K562 (cell line): Measurements from ENCODE around the gene PPA2. TPM values are rescaled to one million over a fixed set of nuclear protein-coding genes. Genes with fewer than 3 reads are reported as not detected.

Experiments used
- KAT7 ChIP-seq: sonication (generic); formaldehyde crosslinking; IDR thresholded peaks from 2 replicates; pipeline ENCODE4 v1.8.0; 2022; ENCODE audit warnings: missing genetic modification reagents, mild to moderate bottlenecking, borderline replicate concordance
- KAT8 ChIP-seq: fragments of 450-650 bp; IDR thresholded peaks from 2 replicates; pipeline ENCODE4 v1.6.1; 2016; ENCODE audit warnings: low read depth, mild to moderate bottlenecking
- MTA3 ChIP-seq: fragments of 450-650 bp; formaldehyde crosslinking; IDR thresholded peaks from 2 replicates; pipeline ENCODE4 v1.6.1; 2017; ENCODE audit warnings: mild to moderate bottlenecking, borderline replicate concordance
- NR2C1 ChIP-seq, 2 experiments: fragments of 450-650 bp; IDR thresholded peaks; 2 replicates each; pipeline ENCODE4 v1.6.1; 2017; ENCODE audit warnings: mild to moderate bottlenecking in 2 of 2, antibody characterized with exemption in 1 of 2, inconsistent platforms in 1 of 2, missing compliant biosample characterization in 1 of 2, missing genetic modification characterization in 1 of 2
- ZFPM2 ChIP-seq: fragments of 250-450 bp; sonication (Bioruptor Pico); IDR thresholded peaks from 2 replicates; pipeline ENCODE4 v1.5.1; 2022; ENCODE audit warnings: mild to moderate bottlenecking
- ZNF140 ChIP-seq: fragments of 250-450 bp; sonication (Bioruptor Pico); IDR thresholded peaks from 2 replicates; pipeline ENCODE4 v1.8.0; 2021; ENCODE audit warnings: moderate library complexity, mild to moderate bottlenecking, inconsistent platforms
- ZNF609 ChIP-seq: sonication (generic); formaldehyde crosslinking; IDR thresholded peaks from 2 replicates; pipeline ENCODE4 v1.8.1; 2023; ENCODE audit warnings: missing genetic modification reagents, mild to moderate bottlenecking, borderline replicate concordance
- polyA plus RNA-seq, 8 experiments: library from polyadenylated mRNA; depleted of rRNA in 4 of 8; stranded (reverse) in 5 of 8; unstranded in 3 of 8; fragments of >200 nt; fragmentation: Nextera tagmentation in 2 of 8; fragmentation: Illumina TruSeq in 1 of 8; extraction: Ambion mirVana in 2 of 8; extraction: Trizol in 1 of 8; gene quantifications; 2 replicates each; pipeline versions ENCODE4 v1.2.1 to v1.2.3, GENCODE V29; 2011 to 2014; ENCODE audit warnings: inconsistent platforms in 1 of 8, missing spikeins in 1 of 8
- total RNA-seq, 7 experiments: library from RNA; depleted of rRNA in 6 of 7; stranded (reverse); fragments of >200 nt in 6 of 7; fragmentation: Illumina TruSeq in 2 of 7; extraction: Trizol in 2 of 7; gene quantifications; 2 replicates each; pipeline versions ENCODE4 v1.2.1 to v1.2.3, GENCODE V29; 2011 to 2021; ENCODE audit warnings: low replicate concordance in 1 of 7
- TF ChIP-seq, protein P1 (sequence below), 2 experiments: fragments of 450-650 bp in 1 of 2; sonication (generic) in 1 of 2; formaldehyde crosslinking in 1 of 2; IDR thresholded peaks in 1 of 2; conservative IDR thresholded peaks in 1 of 2; 2 replicates each; pipeline versions ENCODE4 v1.6.1 to v1.8.1; 2016 to 2023; ENCODE audit warnings: mild to moderate bottlenecking in 2 of 2, moderate library complexity in 2 of 2, inconsistent platforms in 1 of 2, missing genetic modification reagents in 1 of 2

PPA2 gene
- total and polyA plus RNA-seq, 9 of the 15 experiments (the other 6 are each of a cell fraction or from before 2014, with no cell fraction given): 48.3 to 190 (median 109) TPM

- TF ChIP-seq ZNF609 (CRISPR knock-in tag) (no peak), KAT7 (CRISPR knock-in tag) (no peak), MTA3 (no peak), ZNF140 (CRISPR knock-in tag) (no peak), ZFPM2 (CRISPR knock-in tag) (no peak), KAT8 (no peak), NR2C1 (IDR thresholded peaks at IDR 0.05) (no peak), NR2C1 (tag; IDR thresholded peaks at IDR 0.05) (peak; percentile 58; the same call in 1 of the 2 replicates)
- TF ChIP-seq, protein P1, sequence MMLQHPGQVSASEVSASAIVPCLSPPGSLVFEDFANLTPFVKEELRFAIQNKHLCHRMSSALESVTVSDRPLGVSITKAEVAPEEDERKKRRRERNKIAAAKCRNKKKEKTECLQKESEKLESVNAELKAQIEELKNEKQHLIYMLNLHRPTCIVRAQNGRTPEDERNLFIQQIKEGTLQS (IDR thresholded peaks at IDR 0.05): peak; percentile 90
- TF ChIP-seq, protein P1 (CRISPR knock-in tag; conservative IDR thresholded peaks at IDR 0.05): peak; percentile 62; the same call in 1 of the 2 replicates
Measured at GRCh38 chr4:105352826-105353225, 121.0 kb downstream of the PPA2 start (continued).
